Germinal center (tissue), 1 donor: ENCODE results near the gene GRIN2D.
"Not testable (repeated sequence)": the region's sequence is repeated elsewhere in the genome, so short reads cannot be mapped to it uniquely, and the experiment has no call there.

ENCODE experiments used
- DNase-seq: peaks from one replicate; pipeline ENCODE4 v3.0.0; 2012; ENCODE audit warnings: mixed read lengths, low spot score

GRIN2D gene

DNA sequence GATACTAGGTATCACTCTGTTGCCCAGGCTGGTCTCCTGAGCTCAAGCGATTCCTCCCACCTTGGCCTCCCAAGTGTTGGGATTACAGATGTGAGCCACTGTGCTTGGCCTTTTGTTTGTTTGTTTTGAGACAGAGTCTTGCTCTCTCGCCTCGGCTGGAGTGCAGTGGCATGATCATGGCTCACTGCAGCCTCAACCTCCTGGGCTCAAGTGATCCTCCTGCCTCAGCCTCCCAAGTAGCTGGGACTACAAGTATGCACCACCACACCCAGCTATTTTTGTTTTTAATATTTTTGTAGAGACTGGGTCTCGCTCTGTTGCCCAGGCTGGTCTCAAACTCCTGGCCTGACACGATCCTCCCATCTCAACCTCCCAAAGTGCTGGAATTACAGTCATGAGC, 21.7 kb upstream of the GRIN2D start:
- DNase-seq = not testable (repeated sequence)

DNA sequence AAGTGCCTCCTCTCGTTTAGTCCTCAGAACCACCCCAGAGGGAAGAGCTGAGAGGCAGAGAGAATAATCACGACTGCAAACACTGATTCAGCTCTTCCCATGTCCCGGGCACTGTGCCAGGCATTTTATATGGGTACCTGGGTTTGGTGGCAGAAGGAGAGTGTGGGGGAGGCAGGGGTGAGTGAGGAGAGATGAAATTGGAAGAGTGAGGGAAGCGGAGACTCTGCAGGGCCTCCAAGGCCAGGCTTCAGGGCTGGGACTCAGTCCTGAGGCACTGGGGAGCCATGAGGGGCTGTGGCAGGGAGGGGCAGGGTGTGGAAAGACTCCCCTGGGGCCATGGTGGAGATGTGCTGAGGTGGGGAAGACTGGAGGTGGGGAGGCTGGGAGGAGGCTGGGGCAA, 20.6 kb upstream of the GRIN2D start:
- DNase-seq = no peak

DNA sequence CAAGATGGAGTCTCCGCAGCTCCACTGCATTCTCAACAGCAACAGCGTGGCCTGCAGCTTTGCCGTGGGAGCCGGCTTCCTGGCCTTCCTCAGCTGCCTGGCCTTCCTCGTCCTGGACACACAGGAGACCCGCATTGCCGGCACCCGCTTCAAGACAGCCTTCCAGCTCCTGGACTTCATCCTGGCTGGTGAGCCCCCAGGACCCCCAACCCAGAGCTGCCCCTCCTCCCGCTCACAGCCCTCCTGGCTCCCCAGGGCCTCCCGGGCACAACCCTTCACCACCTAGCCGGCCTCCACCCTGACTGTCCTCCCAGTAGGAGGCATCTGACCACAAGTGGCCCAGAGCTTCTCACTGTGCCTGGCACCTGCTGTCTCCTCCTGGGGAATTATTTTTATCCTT, 19.9 kb upstream of the GRIN2D start:
- no peak for DNase-seq

DNA sequence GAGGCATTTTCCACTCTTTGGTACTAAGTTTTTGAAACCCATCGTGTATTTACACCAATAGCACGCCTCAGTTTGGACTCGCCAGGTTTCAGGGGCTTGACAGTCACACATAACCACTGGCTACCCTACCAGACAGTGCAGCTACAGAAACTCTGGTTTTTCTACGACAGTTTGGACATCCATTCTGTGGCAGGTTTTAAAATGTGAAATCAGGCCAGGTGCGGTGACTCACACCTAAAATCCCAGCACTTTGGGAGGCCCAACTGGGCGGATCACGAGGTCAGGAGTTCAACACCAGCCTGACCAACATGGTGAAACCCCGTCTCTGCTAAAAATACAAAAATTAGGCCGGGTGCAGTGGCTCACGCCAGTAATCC, 15.3 kb upstream of the GRIN2D start:
- DNase-seq = no peak

DNA sequence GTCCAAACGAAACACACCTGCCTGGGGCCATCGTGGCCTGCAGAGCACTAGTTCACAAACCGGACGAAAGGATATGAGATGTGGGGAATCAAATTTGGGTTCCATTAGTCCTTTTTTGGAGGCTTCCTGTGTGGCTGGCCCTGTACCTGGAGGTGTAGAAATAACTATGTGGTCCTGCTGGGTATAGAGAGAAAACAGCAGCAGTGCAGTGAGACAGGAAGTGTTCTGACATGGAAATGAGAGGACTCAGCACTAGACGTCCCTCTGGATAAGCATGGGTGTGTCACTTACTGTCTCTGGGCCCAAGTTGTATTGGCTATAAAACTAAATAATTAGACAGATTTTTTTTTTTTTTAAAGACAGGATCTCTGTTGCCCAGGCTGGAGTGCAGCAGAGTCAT, 14.4 kb upstream of the GRIN2D start:
- DNase-seq = no peak

DNA sequence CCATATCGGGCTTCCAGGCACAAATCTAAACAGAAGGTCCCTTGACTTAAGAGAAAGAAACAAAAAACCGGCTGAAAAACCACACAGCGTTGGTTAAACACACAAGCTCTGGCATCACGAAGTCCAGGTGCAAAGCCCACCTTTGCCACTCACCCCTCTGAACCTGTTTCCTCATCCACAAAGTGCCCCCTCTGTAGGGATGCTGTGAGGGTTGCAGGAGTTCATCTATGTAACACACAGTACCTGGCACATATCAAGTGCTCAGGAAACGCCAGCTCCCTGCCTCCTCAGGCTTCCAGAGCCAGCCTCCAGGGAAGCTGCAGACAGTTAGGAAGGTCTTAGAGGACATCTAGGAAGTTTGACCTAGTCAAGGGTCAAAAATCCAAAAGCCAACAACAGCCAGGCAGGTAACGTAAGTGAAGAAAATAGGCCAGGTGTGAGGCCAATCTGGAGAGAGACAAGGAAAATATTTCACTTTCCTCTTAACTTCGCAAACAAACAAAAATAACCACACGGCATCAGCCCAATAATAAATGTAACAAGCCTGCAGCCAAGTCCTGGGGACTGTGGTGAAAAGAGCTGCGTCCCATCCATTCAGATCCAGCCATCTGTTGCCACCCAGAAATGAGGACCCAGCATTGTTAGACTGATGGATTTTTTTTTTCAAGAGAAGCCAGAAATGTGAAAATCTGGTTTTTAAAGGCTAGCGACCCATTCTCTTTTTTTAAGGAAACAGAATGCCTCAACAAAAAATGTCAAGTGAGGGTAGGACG, 12.1 kb upstream of the GRIN2D start:
- no peak for DNase-seq

DNA sequence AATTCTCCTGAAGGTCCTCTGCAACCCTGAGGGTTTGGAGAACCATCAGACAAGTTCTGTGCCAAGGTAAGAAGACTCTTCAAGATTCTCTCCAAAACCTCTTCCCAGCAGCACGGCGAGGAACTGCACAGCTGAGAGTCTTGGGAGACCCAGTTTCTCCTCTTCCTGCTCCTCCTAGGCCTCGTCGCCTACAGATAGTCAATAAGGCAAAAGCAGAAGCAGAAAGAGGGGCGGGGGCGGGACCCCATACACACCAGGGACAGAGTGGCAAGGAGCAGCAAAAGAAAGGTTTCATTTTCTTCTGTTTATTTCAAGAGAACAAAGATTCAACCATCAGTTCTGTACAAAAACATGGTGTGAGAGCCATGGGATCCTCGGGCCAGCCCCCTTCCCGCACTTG, 11.2 kb upstream of the GRIN2D start:
- DNase-seq = no peak

DNA sequence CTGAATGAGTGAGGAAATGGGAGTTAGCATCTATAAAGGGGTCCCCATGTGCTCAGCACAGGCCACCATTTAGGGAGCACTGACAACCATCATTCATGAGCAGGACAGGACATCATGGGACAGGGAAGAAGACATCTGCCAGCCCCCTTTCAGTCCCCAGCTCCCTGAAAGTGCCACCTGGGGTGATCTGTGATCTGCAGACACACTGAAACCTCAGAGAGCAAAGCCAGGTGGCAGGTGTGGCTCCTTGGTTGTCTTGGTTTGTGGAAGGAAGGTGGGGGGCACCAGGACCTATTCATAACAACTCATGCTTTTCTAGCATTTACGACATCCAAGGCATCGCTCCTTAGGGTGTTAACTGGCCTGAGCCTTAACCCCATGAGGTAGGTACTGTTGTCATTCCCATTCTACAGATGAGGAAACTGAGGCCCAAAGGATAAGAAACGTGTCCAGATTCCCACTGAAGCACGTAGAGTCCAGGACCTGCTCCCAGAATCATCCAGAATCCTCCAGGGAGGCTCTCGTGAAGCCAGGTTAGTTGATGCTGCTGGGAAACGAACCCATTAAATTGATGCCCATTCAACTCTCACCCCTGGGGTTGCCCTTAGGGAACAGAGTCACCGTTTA, 7.9 kb upstream of the GRIN2D start:
- DNase-seq = no peak

DNA sequence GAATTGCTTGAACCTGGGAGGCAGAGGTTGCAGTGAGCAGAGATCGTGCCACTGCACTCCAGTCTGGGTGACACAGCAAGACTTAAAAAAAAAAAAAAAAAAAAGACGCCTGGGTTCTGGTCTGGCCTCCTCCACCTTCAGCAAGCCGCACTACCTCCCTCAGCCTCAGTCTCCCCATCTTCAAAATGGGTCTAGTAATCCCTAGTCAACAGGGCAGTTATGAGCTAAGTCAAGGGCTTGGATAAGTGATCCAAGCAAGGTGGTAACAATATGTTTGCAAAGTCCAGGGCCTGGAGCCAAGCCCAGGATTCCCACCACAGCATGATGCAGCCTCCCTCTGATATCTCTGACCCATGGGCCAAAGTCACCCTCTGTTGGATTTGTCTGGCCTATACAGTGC, 6.5 kb upstream of the GRIN2D start:
- DNase-seq = no peak

DNA sequence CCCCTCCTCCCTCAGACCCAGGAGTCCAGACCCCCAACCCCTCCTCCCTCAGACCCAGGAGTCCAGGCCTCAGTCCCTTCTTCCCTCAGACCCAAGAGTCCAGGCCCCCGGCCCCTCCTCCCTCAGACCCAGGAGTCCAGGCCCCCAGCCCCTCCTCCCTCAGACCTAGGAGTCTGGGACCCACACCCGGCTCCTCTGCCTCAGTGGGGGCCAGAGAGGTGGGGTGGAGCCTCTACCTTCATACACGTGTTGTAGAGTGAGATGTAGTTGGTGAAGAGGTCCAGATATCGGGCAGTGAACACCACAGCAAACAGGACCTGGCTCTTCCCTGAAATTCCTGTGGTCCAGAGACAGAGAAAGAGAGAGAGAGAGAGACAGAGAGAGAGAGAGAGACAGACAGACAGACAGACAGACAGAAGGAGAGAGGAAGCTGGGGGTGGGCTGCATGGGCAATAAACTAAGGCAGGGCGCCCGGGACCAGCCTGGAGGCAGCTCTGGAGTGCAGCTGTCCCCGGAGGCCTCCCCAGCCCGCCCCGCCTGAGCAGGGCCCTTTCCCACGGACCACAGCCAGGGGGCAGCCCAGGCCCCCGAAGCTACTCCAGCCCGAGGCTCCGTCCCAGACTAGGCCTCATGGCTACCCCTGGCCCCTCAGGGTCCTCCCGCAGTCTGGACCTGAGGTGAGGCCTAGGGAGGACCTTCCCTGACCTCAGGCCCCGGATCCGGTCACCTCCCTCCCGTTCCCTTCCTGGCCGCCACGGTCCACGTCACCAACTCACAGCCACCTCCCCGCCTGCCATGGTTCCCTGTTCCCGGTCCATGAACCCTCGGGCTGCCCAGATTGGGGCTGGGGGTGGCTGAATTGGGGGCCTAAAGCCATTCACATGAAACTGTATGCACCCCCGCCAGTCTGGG, 3.0 kb upstream of the GRIN2D start:
- peak; percentile 76 for DNase-seq

DNA sequence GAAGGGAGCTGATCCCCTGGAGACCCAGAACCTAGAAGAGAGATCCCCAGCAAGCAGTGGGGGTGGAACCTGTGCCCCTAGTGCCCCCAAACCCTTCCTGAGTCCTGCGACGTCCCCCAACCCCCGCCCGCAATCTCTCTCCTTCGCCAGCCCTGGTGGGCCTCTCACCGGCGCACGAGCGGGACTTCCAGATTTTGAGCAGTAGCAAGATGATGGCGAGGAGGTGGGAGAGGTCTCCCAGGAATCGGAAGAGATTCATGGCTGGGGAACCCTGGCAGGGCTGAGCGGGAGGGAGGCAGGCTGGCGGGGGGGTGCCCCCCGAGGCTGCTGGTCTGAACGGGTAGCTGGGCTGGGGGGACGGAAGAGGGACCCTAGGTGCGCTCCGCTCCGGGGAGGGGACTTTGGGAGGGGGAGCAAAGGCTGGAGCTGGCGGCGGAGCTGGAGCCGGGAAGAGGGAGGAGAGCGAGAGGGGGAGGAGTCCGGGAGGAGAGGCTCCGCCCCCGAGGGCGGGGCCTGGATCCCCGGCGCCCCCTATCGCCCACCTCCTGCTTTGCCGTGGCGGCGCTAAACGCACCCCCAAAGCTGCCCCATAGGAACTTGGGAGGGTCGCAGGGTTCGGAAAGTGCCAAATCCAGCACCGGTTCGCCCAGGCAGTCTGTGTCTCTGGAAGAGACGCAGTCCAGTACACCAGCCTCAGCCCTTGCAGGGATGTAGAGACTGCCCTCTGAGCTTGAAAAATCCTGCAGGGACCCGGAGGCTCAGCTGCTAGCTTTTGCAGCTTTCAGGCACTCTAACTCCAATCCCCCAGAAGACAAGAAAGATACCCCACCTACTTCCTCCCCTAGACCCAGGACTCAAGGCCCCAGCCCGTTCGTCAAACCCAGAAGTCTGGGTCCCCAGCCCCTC, 2.1 kb upstream of the GRIN2D start, which contains the start of gene KDELR1:
KDELR1 (minus strand) TSS at position 452 of the 906 bp plus-strand sequence; CDS start at position 259, 193 bp downstream.
- DNase-seq = peak; percentile 88

DNA sequence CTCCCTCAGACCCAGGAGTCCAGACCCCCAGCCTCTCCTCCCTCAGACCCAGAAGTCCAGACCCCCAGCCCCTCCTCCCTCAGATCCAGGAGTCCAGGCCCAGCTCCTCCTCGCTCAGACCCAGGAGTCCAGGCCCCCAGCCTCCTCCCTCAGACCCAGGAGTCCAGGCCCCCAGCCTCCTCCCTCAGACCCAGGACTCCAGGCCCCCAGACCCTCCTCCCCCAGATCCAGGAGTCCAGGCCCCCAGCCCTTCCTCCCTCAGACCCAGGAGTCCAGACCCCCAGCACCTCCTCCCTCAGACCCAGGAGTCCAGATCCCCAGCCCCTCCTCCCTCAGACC, 1.5 kb upstream of the GRIN2D start:
- DNase-seq = not testable (repeated sequence)

DNA sequence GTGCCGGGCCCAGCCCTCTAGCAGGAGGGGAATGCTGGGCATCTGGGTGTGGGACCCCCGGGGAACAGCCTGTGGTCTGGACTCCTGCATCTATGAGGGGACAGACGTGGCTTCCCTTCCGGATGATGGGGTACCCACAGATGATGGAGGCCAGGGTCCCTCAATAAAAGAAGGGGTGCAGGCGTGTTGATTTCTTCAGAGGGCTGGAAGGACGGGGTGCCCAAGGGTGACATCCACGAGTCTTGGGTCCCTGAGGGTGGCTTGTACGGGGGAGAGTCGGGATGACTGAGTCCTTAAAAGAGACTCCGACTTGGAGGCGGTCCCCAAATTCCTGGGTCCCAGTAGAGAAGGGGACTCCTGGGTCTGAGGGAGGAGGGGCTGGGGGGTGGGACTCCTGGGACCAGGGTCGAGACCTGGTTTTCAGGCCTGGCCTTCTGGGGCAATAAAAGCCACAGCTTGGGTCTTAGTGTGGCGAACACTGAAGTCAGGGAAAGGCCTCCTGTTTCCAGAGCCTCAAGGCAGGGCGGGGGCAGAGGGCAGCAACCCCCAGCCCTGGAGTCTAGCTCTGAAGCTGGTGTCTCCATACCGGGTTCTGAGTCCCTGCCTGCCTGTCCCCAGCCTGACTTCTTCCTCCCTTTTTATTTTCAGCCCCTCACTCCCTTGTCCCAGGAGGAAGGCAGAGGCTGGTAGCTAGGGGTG, 459 bp upstream of the GRIN2D start:
- no peak for DNase-seq

DNA sequence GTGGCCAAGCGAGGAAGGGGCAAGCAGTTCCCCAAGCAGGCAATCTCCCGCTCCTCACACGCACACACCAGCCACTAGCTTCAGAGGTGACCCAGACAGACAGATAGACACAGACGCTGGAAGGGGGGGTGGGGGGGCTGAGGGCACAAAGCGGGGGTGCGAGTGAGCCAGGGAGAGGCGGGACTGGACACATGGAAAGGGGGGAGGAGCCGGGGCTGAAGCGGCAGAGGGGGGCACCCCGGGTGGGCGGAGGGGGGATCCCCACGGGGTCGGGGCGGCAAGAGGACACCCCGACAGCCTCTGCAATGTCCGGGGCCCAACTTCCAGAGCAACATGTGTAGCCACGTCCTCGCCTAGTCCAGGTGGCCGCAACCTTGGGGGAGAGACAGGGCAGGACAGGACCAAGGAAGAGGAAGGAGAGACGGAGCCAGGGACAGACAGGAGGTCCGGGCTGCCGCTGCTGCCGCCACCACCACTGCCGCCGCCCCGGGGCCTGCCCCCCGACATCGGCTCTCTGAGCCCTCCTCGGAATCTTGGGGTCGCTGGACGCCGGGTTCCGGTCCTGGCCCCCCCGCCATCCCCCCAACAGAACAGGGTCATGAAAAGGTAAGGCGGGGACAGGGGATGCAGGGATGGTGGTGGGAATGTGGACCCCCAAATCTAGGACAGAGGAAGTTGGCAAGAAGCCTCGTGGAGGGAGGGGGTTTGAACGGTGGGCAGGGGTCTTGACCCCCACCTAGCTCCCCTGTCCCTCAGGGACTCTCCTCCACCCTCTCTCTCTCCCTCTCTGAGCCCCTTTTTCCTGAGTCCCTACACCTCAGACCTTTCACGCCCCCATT, 1.1 kb downstream of the GRIN2D start:
- no peak for DNase-seq

DNA sequence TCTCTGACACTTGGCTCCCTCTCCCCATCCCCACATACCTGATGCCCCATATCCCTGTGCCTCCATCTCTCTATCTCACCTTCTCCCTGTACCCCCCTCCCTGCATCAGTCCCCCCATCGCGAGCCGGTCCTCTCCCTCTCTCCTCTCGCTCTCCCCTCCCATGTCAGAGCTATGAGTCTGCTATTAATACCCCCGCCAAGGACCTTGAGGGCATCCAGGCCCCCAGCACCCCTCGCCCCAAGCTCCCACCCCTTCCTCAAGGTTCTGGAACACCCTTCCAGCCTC, 1.6 kb downstream of the GRIN2D start:
- DNase-seq = no peak

DNA sequence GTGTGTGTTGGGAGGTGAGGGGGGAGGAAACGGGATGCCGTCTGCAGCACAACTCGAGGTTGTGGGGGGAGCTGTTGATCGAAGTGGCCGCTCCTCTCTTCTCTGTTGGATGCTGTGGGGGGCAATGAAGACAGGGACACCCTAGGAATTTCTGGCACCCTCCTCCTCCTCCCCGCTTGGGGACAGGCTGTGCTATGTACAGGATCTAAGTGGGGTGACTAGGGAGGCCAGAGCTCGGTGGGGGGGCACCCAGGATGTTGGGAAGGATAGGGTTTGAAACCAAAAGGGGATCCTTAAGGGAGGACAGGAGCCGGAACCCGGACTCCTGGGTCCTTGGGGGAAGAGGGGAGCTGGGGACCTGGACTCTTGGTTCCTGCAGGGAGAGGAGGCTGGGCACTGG, 2.0 kb downstream of the GRIN2D start:
- DNase-seq = no peak

DNA sequence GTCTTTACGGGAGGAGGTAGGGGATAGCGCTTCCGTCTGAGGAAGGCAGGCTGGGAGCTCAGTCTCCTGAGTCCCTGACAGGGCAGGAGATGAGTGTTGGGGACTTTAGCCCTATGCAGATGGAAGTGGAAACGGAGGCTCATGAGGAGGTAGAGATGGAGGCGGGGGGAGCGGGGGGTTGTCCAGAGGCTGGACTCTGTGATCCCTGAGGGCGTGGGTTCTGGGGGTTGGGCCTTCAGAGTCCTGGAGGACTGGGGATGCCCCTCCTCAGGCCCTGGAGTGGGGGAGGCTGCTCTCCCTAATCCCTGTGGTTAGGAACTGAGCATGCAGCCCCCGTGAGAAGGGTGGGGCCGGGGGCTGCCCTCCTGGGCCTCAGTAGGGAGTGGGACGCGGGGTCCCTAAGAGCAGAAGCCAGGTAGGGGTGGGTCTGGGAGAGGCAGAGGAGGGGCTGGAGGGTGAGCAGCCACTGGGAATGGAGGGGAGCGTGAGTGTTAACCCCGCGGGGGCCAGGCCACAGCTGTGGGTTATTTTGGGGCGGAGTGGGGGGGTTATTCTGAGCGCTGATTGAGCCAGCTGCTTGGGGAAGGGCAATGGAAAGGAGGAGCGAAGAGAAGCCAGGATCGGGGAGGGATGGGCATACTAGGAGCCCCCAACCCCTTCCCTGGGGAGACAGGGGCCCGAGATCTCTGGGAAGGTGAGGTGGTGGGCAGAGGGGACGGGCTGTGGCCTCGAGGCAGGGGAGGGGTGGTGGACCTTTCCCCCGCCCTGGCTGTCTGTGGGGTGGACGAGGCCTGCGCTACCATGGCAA, 2.8 kb downstream of the GRIN2D start:
- DNase-seq = no peak

DNA sequence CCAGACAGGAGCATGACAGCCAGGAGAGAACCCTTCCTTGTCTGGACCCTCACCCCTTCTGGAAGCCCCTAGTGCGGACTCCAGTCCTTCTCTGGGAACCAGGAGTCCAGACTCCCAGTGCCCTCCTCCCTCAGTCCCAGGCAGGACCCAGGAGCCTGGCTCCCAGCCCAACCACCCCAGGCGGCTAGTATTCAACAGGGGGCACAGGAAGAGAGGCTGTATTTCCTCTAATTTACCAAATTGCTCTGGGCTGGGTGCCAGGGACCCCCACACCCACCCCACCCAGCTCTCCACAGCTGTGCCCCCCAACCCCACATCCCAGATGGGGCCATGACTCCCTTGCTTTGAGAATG, 3.3 kb downstream of the GRIN2D start:
- no peak for DNase-seq

DNA sequence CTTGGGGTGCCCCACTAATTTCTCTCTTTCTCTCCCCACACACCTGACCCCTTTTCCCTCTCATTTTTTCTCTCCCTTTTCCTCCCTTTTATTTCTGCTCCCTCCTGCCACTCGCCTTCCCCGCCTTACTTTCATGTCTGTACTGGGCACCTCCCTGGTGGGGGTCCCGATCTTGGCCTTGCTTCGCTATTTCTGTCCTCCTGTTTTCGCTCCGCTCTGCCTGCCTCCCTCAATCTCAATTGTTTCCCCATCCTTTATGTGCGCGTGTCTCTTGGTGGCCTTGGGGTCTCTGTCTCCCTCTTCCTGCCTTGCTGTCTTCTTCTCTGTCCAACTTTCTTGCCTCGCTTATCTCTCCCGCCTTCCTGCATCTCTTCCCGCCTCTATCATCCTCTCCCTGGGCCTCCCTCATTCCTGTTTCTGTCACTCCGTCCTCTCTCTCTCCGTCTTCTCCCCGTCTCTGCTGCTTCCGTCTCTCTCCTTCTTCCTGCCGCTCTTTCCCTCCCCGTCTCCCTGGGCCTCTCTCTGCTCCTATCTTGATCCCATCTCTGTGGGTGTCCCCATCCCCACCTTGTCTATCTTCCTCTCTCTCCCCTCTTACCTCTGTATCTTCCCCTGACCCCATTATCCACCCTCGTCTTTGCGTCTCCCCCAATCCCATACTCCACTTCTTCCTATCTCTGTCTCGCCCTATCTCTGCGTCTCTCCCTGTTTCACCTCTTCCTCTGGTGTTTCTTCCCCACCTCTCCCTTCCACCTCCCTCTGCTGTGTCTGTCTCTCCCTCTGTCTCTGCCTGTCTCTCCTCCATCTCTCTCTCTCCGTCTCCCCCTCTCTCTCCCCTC, 4.0 kb downstream of the GRIN2D start:
- no peak for DNase-seq
